Esophagus squamous epithelium (tissue), 4 donors: Measurements from ENCODE around the gene COL16A1.

Experiments
- CTCF ChIP-seq, 6 experiments: fragments of 450-650 bp in 4 of 6; fragments of 200-600 bp in 2 of 6; sonication (generic) in 2 of 6; IDR thresholded peaks; one replicate each; pipeline ENCODE4 v1.5.1; 2016 to 2019; ENCODE audit warnings: antibody characterized with exemption in 6 of 6, mild to moderate bottlenecking in 4 of 6, moderate library complexity in 4 of 6
- POLR2A ChIP-seq, 4 donors: fragments of 450-650 bp; IDR thresholded peaks; one replicate each; pipeline ENCODE4 v1.6.1; 2017; ENCODE audit warnings: antibody characterized with exemption in 4 of 4, mild to moderate bottlenecking in 4 of 4, moderate library complexity in 3 of 4

GRCh38 chr1:31695327-31695726 is 8.5 kb downstream of the COL16A1 start:
- TF ChIP-seq POLR2A (IDR thresholded peaks at IDR 0.05) (no peak), CTCF (IDR thresholded peaks at IDR 0.05) (no peak)
